GM18502 (cell line): ENCODE results near the gene IDH3G.

Experiments
- ATAC-seq: cut with Tn5 transposase; IDR thresholded peaks from one replicate; pipeline ENCODE4 v1.9.1; 2021; ENCODE audit warnings: mild to moderate bottlenecking; ENCODE audit not compliant: unreplicated experiment, poor library complexity

Gene IDH3G

DNA sequence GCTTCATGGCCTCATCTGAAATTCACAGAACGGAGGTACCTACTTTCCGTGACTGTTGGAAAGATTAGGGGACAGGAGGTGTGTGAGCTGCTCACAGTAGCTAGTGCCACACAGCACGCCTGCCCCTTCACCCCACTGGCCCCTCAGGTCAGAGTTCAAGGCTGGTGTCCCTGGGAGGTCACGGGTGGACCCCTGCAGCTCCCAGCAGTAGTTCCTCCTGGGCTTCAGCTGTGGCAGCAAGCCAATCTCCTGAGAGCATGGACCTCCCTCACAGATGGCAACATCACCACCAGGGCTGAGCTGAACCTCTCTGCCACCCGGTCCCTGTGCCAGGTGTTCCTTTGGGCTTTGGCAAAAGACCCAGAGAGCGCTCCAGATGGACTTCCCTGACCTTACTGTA is 1.8 kb downstream of the IDH3G start:
- ATAC-seq, result no peak

DNA sequence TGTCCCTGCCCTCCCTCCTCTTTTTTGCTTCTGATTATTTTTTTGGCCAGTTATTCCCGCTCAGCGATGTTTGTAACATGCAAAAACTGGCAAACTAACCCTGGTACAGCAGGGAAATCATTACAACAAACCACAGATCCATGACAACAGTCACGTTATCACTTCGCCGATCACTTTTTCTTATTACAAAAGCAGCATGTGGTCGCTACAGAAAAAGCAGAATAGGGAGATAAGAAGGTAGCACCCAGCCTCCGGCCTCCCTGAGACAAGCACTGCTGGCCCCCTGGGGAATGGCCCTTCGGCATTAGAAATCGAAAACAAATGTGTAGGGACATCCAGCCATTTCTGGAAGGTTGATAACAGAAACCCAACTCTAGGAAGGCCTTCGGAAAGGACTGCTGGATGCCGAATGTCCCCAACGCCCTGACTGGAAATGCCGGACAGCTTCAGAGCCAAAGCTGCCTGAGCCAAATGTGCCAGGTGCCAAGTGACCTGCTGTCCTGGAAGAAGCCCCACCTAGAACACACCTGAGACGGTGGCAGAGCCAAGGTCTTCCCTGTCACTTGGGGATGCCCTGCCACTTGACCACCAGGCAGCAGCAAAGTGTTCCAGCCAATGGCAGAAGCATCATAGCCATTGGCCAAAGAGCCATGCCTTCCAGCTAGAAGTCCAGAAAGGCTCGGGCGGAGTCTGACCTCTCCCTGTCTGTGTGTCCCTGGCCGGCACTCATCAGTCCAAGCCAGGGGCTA is 2.9 kb downstream of the IDH3G start:
- no peak for ATAC-seq

- ATAC-seq, result no peak
These were observed 4.5 kb downstream of the IDH3G start for GRCh38 chrX:153789654-153790053.

GRCh38 chrX:153786669-153787068 is 7.5 kb downstream of the IDH3G start:
- no peak for ATAC-seq

- ATAC-seq, result no peak
These were observed 9.7 kb downstream of the IDH3G start for GRCh38 chrX:153784325-153784967.

GRCh38 chrX:153783378-153784013 is 10.7 kb downstream of the IDH3G start:
- no peak for ATAC-seq

GRCh38 chrX:153782871-153783270 is 11.3 kb downstream of the IDH3G start:
- no peak for ATAC-seq

DNA sequence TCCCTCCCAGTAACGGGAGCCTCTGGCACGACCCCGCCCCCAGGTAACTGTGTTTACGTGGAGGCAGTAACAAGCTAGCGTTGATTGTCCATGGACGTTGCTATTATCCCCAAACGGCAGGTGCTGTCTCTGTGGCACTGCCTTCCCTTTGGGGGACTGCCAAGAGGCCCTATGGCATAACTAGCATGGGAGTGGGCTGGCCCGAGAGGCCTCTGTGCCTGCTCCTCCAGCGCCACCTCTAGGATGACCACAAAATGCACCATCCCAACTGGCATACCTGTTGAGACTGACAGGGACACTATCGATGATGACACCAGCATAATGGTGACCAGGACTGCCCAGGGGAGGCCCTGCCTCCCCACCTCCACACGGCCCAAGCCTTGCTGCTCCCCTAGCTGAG is 11.9 kb downstream of the IDH3G start:
- no peak for ATAC-seq

DNA sequence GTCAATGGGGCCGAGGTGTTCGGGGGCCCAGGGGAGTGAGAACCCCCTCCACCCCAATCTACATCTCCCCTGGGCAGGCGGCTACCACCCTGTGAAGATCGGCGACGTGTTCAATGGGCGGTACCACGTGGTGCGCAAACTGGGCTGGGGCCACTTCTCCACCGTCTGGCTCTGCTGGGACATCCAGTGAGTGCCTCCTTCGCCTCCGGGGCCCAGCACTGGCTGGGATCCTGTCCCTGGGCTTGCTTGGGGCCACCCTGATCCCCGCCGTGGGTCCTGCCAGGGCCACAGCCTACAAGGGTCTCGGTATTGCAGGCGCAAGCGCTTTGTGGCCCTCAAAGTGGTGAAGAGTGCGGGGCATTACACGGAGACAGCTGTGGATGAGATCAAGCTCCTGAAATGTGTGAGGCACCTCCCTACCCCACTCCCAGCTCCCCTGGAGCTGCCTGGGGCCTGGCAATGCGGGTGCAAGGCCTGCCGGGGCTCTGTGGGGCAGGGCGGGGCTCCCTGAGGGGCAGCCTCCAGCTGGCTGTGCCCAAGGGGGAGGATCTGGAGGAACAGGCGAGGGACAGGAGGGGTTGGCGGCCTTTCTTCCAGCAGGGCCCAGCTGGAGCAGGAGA is 12.6 kb downstream of the IDH3G start:
- ATAC-seq, result no peak

DNA sequence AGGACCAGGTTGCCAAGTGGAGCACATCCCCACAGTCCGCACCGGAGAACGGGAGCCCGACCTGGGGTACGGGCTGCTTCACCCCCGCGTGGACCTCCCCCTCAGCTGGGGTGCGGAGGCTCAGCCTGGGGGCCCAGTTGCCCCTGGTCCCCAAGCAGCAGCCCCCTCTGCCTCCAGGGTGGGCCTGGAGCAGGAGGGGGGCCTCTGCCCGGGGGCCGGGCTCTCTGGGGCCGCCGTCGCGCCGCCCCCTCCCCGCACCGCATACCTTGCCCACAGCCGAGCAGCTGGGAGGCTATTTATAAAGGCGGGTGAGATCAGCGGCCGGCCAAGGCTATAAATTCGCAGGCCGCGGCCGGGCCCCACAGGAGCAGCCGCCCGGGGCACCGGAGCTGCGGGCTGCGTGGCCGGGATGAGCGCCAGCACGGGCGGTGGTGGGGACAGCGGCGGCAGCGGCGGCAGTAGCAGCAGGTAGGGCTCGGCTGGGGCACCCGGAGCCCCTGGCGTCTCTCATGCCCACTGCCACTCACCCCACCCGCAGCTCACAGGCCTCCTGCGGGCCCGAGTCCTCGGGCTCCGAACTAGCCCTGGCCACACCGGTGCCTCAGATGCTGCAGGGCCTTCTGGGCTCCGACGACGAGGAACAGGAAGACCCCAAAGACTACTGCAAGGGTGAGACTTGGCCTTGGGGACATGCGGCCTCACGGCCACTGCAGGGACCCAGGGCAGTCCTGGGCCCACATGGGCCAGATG is 13.3 kb downstream of the IDH3G start, which contains the start of gene SRPK3:
TSS of gene SRPK3 (plus strand) at position 364 of the 750 bp plus-strand sequence. CDS start at position 410, 46 bp downstream.
- ATAC-seq, result no peak

GRCh38 chrX:153779891-153780677 is 14.1 kb downstream of the IDH3G start:
- no peak for ATAC-seq

DNA sequence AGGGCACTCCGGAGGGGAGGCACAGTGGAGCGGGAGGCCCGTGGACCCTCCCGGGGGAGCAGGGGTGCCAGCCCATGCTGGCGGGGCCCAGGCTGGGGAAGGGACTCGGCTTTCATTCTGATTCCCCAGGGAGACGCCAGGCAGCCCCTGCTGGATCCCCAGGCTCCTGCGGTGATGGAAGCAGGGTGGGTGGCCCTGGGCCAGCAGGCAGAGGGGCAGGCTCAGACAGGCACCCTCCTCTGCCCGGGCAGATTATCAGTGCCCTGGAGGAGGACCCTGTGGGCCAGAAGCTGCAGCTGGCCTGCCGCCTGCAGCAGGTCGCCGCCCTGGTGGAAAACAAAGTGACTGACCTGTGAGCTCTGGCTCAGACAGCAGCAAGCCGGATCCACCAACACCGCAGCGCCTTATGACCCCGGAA is 15.5 kb downstream of the IDH3G start:
- no peak for ATAC-seq

GRCh38 chrX:153778181-153778580 is 16.0 kb downstream of the IDH3G start:
- ATAC-seq, result no peak

GRCh38 chrX:153777261-153778090 is 16.7 kb downstream of the IDH3G start:
- ATAC-seq, result no peak

GRCh38 chrX:153776611-153777045 is 17.5 kb downstream of the IDH3G start:
- ATAC-seq, result no peak

DNA sequence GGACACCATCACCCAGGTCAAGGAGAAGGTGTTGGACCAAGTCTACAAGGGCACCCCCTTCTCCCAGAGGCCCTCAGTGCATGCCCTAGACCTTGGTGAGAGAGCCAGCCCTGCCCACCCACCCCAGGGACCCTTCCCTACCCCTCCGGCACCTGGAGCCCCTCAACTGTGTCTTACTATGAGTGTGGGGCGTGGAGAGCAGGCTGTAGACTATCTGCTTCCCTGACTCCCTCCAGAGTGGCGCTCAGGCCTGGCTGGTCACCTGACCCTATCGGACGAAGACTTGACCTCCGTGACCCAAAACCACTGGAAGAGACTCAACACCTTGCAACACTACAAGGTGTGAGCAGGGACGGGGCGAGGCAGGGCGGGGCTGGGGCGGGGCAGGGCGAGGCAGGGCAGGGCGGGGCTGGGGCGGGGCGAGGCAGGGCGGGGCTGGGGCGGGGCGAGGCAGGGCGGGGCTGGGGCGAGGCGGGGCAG is 18.0 kb downstream of the IDH3G start:
- ATAC-seq, result no peak

DNA sequence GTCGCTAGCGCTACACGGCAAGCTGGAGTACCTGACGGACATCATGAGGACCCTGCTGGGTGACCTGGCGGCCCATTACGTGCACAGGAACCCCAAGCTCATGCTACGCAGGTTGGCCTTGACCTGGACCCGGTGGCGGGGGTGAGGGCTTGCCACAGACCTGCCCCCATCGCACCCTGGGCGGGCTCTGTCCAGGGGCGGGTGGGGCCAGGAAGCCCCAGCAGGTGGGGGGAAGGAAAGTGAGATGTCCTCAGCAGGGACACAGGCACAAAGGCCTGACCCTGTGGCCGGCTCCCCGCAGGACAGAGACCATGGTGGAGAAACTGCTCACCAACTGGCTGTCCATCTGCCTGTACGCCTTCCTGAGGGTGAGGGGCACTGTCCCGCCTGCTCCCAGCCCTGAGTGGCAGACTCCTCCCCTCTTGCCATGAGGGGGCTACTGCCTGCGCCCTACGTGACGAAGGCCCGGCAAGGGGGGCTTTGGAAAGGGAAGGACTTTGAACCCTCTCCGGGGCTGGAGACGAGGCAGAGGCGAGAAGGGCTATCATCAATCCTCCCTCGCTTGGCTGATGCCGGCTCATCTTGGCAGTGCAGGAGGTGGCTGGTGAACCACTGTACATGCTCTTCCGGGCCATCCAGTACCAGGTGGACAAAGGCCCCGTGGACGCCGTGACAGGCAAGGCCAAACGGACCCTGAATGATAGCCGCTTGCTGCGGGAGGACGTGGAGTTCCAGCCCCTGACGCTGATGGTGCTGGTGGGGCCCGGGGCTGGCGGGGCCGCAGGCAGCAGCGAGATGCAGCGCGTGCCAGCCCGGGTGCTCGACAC is 18.7 kb downstream of the IDH3G start:
- ATAC-seq, result no peak
